GM18861 (cell line): ENCODE data around the gene PLEKHM3.

Source experiments
- ATAC-seq: cut with Tn5 transposase; IDR thresholded peaks from one replicate; pipeline ENCODE4 v1.9.1; 2021; ENCODE audit not compliant: unreplicated experiment

Gene PLEKHM3

DNA sequence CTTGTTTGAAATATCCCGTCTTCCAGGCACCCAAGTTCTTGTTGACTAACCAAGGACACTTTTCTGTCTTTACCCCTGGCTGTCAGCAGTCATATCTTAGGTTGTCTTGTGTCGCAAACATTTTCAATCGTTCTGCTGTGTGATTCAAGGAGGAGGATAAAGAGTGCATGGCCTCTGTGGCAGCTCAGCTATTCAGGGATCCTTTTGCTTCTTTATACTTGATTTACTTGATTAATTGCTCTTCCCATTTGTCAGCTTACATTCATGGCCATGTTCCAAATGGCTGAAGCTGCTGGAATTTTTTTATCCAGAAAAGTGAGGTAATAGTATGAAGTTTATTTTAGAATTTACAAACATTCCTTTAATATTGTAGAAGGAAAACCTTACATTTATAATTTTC lies 158.3 kb downstream of the PLEKHM3 start:
- no peak for ATAC-seq

DNA sequence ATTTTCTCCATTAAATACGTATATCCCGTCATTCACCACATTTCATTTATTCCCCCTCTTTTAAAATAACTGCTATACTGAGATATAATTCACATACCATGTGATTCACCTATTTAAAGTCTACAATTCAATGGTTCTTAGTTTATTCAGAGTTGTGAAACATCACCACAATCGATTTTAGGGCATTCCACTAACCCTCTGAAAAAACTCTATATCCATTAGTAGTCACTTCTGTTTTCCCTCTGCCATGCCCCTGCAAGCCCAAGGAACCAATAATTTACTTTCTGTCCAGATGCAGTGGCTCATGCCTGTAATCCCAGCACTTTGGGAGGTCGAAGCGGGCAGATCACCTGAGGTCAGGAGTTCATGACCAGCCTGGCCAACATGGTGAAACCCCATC lies 160.1 kb downstream of the PLEKHM3 start:
- no peak for ATAC-seq

DNA sequence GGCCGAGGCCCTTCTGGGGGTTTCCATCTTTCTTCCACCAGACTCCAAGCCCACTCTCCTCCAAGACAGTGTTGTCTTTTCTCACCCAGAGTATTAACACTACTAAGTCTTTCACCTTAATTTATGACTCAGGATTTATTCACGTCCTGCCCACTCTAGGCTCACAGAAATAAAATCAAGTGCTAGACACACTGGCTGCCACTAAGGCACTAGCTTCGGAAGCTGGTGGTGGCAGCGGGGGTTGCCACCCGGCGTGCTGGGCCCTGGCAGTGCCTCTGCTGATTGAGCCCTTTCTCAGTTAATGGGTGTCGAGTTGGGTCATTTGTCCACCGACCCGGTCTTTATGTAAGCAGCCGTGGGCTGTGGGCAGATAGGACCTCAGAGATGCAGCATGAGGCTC lies 162.0 kb downstream of the PLEKHM3 start:
- no peak for ATAC-seq

DNA sequence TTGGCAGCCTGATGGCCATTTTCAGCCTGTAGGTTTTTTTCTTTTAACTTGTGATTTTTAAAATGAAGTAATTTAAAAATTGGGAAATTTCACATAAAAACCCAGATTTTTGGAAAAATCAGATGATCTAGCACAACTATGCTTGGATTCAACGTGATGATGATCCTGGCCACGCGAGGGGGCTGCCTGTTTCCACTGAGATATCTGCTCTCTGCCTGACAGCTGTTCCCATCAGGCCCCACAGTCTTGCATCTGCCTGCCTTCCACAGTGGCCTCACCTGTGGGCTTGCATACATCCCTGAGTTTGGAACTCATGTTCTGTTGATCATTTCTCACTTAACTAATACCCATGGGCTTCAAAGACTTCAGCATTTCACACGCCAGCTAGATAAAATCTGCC lies 163.5 kb downstream of the PLEKHM3 start:
- no peak for ATAC-seq

DNA sequence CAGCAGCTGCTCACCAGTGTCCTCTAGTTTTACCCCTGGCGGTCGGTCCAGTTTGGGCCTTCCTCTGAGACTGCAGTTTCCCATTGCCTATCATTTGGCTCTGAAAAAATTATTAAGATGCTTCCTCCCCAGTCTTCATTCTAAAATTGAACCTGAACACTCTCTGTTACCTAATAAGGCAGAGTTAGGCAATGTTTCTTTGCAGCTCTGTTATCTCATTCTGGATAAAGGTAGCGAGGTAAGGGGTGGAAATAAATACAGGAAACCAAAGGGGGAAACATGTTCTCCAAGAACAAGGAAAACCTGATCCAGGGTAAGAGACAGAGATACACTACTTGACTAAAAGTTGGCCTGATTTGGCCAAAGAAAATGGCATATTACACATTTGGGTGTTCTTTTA lies 164.6 kb downstream of the PLEKHM3 start:
- ATAC-seq: no peak

DNA sequence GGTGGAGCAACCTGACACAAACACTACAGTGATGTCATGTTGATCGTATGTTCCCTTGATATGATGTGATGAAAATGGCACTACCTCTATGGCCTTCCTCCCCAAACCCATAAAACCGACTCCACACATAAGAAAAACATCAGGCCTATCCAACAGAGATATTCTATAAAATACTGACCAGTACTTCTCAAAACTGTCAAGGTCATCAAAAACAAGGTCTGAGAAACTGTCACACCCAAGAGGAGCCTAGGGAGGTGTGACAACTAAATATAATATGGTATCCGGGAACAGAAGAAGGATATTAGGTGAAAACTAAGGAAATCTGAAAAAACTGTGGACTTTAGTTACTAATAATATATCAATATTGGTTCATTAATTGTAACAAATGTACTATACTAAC lies 169.7 kb downstream of the PLEKHM3 start:
- no peak for ATAC-seq

DNA sequence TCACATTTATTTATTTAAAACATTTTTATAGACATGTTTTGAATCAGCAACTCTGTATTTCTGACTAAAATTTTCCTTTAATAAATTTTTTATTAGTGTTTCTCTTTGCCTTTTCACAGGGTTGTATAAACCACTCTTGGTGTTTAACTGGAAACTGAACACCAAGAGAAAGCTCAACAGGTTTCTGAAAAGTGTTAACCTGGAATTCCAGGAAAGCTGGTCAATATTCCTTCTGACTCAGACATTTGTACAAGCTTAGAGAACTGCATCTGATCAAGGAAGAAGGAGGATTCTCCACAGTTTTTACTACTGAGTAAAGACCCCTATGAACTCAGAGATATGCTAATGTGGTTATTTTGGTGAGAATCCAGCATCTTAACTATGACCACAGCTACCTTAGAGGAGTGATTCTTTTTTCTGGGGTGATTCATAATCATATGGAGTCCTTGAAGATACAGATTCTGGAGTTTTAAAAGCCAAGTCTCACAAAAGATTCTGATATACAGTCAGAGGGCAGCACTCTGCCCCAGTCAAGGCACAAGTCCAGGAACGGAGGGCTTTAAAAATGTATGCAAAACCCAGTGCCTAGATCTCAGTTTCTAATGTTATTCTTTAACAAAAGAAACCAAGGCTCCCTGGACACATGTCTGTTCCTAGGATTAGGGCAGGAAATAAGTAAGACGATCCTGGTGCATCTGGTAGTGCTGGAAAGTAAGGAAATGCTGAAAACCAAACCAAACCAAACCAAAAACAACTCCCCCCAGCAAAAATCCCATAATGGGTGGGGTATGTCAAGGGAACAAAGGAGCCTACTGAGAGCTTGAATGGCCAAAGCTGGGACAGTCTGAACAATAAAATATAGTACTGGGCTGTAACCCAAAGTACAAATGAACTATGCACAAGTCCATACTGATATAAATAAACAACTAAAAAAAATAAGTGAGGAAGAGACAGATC lies 170.6 kb downstream of the PLEKHM3 start:
- ATAC-seq: no peak

DNA sequence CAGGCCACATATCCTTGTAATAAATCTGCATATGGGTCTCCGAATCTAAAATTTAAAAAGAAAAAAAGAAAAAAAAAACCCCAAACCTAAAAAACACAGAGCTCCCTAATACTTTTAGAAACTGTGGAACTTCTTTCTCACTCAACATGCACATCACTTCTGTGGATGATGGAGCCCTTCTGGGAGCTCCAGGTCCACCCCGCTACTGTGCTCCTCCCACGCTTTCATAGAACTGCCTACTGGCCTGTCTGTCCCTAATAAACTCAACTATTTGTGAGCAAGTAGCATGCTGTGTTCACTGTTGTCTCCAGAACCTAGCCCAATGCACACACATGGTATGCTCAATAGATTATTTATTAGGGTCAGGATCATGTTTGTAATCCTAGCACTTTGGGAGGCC lies 172.5 kb downstream of the PLEKHM3 start:
- ATAC-seq: no peak

DNA sequence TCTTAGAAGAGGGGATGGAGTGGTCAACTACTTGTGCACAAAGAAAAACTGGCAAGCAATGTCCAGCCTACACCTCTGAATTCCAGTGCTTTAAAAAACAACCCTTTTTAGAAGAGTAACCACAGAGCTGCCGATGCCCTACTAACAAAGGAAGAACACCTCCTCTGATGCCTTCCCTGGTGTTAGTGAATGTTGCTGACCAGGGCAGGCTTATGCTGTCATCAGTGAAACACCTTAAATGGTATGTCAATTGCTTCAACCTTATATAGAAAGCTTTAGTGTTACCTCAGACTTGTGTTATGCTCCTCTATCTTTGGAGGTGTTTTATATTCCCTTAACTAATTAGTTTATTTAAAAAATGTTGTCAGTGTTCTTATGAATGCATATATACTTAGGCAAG lies 175.9 kb downstream of the PLEKHM3 start:
- no peak for ATAC-seq

DNA sequence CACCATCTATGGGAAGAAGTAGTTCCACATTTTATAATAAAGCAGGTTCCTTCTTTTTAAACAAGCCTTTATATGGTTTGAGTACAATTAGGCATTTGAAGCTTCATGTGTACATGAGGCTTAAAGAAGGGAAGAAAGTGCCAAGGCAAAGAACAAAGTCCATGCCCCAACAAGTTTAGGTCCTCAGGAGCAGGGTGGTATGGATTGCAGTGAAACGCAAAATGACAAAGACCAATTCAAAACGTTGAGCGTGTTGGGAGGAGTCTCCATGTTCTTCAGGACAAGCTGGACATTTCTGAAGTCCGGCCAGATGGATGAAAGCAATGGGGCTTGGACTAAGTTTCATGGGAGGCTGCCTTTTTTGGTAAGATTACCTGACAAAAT lies 176.8 kb downstream of the PLEKHM3 start:
- ATAC-seq: no peak

DNA sequence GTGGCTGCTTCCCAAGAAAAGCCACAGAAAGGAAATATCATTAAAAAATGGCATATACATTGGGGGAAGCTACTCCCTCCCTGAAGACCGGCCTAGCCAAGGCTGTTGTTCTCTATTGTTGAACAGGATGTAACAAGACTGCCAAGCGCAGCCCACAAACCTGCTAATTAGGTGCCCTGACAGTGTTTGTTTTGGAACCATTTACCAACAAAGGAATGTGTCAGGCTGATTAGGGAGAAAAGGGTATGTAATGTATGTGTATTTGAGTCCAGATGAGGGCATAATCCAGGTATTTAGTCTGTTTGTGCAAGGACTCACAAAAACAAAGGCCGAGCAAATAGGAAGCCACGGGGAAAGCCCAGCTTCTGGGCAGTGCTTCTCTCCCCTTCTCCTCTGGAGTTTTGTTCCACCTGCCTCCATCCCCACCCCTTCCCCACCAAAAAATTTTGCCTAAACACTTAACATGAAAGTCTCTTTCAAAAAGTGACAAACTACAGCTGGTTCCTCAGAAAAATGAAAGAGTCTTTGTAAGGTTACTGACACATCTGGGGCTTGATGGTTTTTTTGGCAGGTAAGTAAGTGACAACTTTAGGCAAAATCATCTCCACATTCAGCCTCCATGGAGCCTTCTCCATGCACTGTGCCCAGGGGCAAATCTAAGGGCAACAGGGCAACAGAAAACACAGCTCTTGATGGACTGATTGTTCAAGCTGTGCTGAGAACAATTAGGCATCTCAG lies 177.4 kb downstream of the PLEKHM3 start:
- no peak for ATAC-seq

DNA sequence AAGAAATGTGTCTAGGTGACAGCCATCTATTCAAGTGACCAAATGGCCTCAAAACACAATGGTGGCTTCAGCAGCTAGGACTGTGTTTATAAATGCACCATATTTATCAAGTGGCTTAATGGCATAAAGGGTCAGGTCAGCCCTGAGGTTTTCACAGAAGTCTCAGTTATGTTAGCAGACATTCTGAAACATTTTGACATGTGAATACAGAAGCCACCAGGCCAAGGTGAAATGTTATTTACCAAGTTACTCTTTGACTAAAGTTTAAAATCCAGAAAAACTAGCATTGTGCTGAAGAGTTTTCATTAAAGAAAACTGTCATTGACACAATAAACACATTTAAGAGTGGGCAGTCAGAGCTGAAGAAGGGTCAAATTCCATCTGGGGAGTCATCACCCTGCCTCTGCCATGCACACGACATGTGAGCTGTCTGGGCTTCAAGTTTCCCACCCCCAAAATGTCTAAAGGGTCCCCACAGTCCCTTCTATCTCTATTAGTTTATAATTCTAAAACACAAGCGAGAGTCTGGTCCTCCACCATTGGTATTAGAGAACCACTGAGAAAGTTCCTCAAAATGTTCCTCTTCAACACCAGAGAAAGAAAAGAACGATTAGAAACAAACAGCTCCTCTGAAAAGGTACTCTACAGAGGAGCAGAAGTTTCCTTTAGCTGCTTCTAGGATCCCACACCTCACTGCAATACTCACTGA lies 178.1 kb downstream of the PLEKHM3 start:
- no peak for ATAC-seq

DNA sequence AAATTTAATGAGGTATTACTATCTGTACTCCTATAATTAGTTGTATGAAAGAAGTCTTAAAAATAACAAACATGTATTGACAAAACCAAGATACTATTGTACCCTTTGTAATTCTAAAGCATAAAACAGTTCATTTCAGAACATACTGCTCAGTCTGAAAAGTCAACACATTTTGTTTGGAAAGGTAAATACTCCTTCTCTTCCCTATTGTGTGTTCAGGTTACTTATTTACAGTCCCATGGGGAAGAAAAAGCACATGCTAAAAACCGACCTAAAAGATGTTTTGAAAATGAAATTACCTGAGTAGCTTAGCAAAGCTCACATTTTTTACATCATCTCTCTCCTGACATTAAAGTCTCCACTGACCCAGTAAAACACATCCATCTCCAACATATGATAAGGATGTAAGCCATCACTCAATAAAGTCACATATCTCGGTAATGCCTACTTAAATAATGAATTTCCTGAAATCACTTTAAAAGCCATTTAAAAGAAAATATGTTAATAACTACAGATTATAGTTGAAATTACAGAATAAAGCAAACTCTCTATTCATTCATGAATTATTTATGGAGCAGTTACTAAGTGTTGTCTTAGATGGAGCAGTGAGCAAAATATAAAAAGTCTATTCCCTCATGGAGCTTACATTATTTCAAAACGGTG lies 180.0 kb downstream of the PLEKHM3 start:
- no peak for ATAC-seq

DNA sequence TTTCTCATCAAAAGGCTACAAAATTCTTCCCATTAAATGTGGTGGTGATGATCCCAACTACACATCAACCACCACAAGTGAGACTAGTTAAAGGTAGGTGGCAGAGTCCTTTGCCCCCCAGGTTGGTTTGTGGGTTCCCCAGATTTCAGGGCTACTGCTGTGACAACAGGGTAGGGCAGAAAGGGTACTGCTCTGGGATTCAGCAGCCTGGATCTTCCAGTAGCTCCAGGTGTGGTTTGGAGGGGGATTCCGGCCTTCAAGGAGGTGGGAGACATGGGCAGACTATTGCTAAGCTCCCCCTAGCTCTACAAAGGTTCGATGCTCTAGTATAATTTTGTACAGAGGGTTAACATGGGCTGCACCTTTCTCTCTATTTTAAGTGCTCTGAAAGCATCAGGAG lies 180.7 kb downstream of the PLEKHM3 start:
- ATAC-seq: no peak

DNA sequence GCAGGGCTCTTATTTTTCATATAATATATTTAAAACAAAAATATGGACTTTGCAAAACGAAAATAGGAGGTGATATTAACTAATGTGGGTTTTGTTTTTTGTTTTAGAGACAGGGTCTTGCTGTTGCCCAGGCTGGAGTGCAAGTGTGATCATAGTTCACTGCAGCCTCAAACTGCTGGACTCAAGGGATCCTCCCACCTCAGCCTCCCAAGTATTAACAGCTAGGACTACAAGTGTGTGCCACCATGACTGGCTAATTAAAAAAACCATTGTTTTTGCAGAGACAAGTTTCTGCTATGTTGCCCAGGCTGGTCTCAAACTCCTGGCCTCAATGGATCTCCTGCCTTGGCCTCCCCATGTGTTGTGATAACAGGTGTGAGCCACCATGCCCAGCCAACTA lies 185.2 kb downstream of the PLEKHM3 start:
- no peak for ATAC-seq

DNA sequence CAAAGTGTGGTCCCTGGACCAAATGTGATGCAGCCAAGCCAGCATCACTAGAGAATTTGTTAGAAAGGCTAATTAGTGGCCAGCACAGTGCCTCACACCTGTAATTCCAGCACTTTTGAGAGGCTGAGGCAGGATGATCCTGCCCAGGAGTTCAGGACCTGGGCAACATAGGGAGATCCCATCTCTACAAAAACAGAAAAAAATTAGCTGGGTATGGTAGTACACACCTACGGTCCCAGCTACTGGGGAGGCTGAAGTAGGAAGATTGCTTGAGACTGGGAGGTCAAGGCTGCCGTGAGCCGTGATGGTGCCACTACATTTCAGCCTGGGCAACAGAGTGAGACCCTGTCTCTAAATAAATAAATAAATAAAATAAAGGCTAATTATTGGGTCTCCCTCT lies 185.8 kb downstream of the PLEKHM3 start:
- no peak for ATAC-seq

DNA sequence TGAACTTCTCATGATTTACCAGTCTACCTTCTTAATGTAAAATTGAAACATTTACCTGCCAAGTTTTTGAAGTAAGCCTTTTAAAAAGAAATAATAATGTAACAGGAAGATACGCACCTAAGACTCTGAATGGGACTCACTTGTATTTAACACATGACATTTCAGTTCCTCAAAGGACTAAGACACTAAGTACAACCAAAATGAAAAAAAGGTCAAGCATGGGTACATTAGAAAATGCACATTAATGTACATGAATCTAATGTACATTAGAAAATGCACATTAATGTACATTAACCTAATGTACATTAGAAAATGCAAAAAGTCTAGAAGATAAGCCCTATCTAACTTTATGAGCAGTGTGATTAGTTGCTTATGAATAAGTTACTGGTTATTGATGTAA lies 186.3 kb downstream of the PLEKHM3 start:
- ATAC-seq: no peak

DNA sequence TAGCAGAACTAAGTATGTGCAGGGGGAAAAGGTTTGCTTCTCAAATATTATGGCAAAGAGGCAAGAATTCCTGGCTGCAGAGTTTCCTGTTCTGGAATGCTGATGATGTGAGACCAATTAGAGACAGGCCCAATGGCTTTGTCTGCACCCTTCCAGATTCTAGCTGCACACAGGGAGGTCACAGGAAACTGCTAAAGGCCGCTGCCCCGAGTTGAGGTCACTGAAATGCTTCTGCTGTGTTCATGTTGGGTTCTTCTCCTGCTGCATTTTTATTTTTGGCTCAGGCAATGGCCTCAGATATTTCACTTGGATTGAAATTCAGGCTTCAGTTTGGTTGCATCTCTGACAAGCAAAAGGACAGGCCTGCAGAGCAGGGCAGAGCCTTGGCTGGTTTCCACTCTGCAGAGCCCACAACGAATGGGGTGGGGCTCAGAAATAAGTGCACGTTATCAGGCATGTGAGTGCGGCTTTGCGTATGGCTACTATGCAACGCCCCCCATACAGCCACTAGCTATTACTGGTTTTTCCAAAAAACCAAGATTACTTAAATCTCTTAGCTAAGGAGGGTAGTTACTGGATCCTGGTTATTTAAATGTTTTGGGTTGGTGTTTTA lies 188.7 kb downstream of the PLEKHM3 start:
- ATAC-seq: no peak

DNA sequence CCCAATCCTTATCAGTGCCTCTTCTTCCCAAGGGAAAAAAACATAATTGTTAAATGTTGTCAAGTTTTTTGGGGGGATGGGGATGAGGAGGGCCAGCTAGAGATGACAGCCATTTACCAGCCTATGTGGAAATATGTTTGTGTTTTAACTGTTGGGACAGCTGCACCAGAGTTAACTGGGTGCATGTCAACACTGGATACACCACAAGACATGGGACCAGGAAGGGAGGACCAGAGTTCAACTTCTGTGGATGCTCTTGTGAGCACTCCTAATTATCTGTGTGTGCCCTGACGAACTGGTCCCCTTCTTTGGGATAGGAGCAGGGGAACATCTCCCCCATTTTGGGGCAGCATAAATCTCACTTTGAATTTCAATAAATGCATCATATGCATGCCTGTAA lies 189.5 kb downstream of the PLEKHM3 start:
- ATAC-seq: no peak

DNA sequence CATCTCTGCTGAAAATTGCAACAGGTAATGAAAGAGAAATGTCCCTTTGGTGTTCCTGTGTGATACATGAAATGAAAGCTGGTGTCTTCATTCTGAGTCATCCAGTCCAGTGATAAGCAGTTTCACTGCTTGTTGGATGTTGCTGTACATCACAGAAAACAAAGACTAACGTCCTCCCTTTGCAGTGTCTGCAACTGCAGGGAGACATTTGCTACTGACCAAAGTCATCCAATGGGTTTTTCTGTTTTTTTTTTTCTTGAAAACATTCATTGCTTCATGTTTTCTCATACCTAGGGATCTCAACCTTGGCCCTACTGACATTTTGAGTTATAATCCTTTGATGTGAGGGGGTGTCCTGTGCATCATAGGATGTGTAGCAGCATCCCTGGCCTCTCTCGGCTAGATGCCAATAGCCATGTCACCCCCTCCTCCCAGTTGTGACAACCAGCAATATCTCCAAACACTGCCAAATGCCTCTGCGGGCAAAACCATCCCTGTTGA lies 192.0 kb downstream of the PLEKHM3 start:
- peak; percentile 99 for ATAC-seq
